C4-2B (cell line): Measurements from ENCODE around the gene PACRG.

Experiments
- CTCF ChIP-seq: fragments of 450-650 bp; conservative IDR thresholded peaks from 2 replicates; pipeline ENCODE4 v1.5.1; 2017; ENCODE audit warnings: mild to moderate bottlenecking
- ZFX ChIP-seq: fragments of 450-650 bp; IDR thresholded peaks from 2 replicates; pipeline ENCODE4 v1.6.1; 2017

GRCh38 chr6:163132050-163132750 lies 404.4 kb downstream of the PACRG start:
- TF ChIP-seq CTCF, result no peak
- no peak for TF ChIP-seq ZFX
